Neural crest cell (in vitro differentiated cells): Measurements from ENCODE around the gene RAET1E. TPM values are rescaled to one million over a fixed set of nuclear protein-coding genes. Genes with fewer than 3 reads are reported as not detected.
A peak's percentile ranks its signal among the peaks of the same experiment; 100 is the strongest.
"Not testable (repeated sequence)": the region's sequence is repeated elsewhere in the genome, so short reads cannot be mapped to it uniquely, and the experiment has no call there.

ENCODE experiments used
- DNase-seq: peaks from one replicate; pipeline ENCODE4 v3.0.0; 2021; ENCODE audit warnings: low read depth, mixed read lengths, low spot score
- H3K27ac Mint-ChIP-seq: one replicate; pipeline ENCODE4 v1.8.0; 2021; ENCODE audit warnings: mild to moderate bottlenecking, mixed read lengths; ENCODE audit not compliant: unreplicated experiment
- H3K27me3 Mint-ChIP-seq: 2 replicates; pipeline ENCODE4 v1.8.0; 2021; ENCODE audit warnings: low read depth, mild to moderate bottlenecking, mixed read lengths
- H3K36me3 Mint-ChIP-seq: 2 replicates; pipeline ENCODE4 v1.8.0; 2021; ENCODE audit warnings: low read depth, mild to moderate bottlenecking, mixed read lengths
- H3K4me1 Mint-ChIP-seq: 2 replicates; pipeline ENCODE4 v1.8.0; 2021; ENCODE audit warnings: mixed read lengths
- H3K4me3 Mint-ChIP-seq: one replicate; pipeline ENCODE4 v1.8.0; 2021; ENCODE audit warnings: mild to moderate bottlenecking, mixed read lengths
- H3K9me3 Mint-ChIP-seq: 2 replicates; pipeline ENCODE4 v1.8.0; 2021; ENCODE audit warnings: mixed read lengths
- total RNA-seq: library from RNA; stranded (reverse); gene quantifications from 2 replicates; pipeline ENCODE4 v1.2.1, GENCODE V29; 2021
- TF ChIP-seq, protein P1 (sequence below): fragments of 200-600 bp; sonication (generic); conservative IDR thresholded peaks from 2 replicates; pipeline ENCODE4 v1.5.0; 2021; ENCODE audit warnings: antibody characterized with exemption, mild to moderate bottlenecking

Gene RAET1E
- total RNA-seq, 1 donor from 2014 or later = not detected

GRCh38 chr6:149855040-149855654 lies 42.8 kb downstream of the RAET1E start:
- TF ChIP-seq, protein P1, sequence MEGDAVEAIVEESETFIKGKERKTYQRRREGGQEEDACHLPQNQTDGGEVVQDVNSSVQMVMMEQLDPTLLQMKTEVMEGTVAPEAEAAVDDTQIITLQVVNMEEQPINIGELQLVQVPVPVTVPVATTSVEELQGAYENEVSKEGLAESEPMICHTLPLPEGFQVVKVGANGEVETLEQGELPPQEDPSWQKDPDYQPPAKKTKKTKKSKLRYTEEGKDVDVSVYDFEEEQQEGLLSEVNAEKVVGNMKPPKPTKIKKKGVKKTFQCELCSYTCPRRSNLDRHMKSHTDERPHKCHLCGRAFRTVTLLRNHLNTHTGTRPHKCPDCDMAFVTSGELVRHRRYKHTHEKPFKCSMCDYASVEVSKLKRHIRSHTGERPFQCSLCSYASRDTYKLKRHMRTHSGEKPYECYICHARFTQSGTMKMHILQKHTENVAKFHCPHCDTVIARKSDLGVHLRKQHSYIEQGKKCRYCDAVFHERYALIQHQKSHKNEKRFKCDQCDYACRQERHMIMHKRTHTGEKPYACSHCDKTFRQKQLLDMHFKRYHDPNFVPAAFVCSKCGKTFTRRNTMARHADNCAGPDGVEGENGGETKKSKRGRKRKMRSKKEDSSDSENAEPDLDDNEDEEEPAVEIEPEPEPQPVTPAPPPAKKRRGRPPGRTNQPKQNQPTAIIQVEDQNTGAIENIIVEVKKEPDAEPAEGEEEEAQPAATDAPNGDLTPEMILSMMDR = no peak
- H3K4me1 Mint-ChIP-seq = peaks cover 14% of the 10 kb centered on the region
- H3K27me3 Mint-ChIP-seq = no peaks in the 10 kb centered on the region
- no peak for DNase-seq
- H3K27ac Mint-ChIP-seq = no peak overlapping the region
- peaks cover 5% of the 10 kb centered on the region for H3K36me3 Mint-ChIP-seq
- H3K4me3 Mint-ChIP-seq = no peak overlapping the region
- no peaks in the 10 kb centered on the region for H3K9me3 Mint-ChIP-seq

GRCh38 chr6:149854532-149854931 lies 43.4 kb downstream of the RAET1E start:
- Mint-ChIP-seq H3K4me1 (peaks cover 8% of the 10 kb centered on the region), H3K27me3 (no peaks in the 10 kb centered on the region), H3K4me3 (no peak overlapping the region), H3K36me3 (peaks cover 5% of the 10 kb centered on the region), H3K9me3 (no peaks in the 10 kb centered on the region), H3K27ac (no peak overlapping the region)
- TF ChIP-seq, protein P1 = no peak
- no peak for DNase-seq

DNA sequence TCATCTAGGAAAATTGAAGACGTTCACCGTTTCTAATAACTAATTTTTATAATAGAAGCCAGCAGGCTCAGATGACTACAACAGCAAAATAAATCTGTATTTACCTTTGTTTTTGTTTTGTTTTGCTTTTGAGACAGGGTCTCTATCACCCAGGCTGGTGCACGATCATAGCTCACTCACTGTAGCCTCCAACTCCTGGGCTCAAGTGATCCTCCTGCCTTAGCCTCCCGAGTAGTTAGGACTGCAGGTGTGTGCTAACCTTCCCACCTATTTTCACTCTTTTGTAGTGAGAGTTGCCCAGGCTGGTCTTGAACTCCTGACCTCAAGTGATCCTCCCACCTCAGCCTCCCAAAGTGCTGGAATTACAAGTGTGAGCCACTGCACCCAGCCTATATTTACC lies 43.9 kb downstream of the RAET1E start:
- not testable (repeated sequence) for H3K36me3 Mint-ChIP-seq, DNase-seq, H3K4me1 Mint-ChIP-seq, H3K27ac Mint-ChIP-seq, H3K4me3 Mint-ChIP-seq, H3K27me3 Mint-ChIP-seq, H3K9me3 Mint-ChIP-seq

DNA sequence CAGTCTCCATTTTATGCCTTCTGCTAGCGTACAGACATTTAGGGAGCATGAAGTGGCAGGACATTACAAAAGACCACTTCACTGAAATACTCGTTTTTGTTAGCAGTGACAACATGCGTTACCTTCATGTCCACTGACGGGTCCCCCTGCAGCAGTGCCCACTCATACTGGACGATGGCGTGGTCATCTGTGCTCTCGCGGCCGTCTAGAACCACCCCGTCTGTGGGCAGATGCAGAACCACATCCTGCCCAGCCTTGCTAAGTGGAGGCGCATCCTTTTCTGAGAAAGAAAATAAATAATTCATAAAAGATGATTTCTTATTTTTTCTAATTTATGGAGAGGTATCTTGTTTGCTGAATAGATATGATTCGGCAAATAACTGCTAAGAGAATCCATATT lies 45.0 kb downstream of the RAET1E start:
- Mint-ChIP-seq H3K9me3 (no peaks in the 10 kb centered on the region), H3K27ac (peak overlapping the region; percentile 88), H3K36me3 (peaks cover 7% of the 10 kb centered on the region), H3K27me3 (no peaks in the 10 kb centered on the region), H3K4me3 (no peak overlapping the region), H3K4me1 (peaks cover 8% of the 10 kb centered on the region)
- TF ChIP-seq, protein P1 = no peak
- DNase-seq = no peak

DNA sequence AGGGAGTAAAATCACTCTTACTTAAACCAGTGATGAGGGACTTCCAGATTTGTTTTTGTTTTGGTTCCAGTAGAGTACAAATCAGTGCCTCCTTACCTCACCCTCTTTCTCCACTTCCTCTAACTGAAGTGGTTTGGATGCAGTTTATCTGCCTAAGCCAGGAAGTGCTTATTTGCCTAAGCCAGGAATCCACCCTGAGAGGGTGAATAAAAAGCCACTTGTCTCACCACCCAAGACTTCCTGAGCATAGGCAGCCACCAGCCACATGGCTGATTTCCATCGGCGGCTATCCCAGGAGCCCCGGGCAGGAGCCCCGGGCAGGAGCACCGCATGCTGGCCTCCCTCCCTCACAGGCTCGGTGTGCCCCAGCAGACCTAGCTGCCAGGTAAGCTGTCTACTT lies 45.7 kb downstream of the RAET1E start:
- TF ChIP-seq, protein P1 = no peak
- peaks cover 7% of the 10 kb centered on the region for H3K36me3 Mint-ChIP-seq
- DNase-seq = no peak
- H3K27me3 Mint-ChIP-seq = no peaks in the 10 kb centered on the region
- H3K4me1 Mint-ChIP-seq = peaks cover 8% of the 10 kb centered on the region
- no peak overlapping the region for H3K4me3 Mint-ChIP-seq
- no peak overlapping the region for H3K27ac Mint-ChIP-seq
- no peaks in the 10 kb centered on the region for H3K9me3 Mint-ChIP-seq

DNA sequence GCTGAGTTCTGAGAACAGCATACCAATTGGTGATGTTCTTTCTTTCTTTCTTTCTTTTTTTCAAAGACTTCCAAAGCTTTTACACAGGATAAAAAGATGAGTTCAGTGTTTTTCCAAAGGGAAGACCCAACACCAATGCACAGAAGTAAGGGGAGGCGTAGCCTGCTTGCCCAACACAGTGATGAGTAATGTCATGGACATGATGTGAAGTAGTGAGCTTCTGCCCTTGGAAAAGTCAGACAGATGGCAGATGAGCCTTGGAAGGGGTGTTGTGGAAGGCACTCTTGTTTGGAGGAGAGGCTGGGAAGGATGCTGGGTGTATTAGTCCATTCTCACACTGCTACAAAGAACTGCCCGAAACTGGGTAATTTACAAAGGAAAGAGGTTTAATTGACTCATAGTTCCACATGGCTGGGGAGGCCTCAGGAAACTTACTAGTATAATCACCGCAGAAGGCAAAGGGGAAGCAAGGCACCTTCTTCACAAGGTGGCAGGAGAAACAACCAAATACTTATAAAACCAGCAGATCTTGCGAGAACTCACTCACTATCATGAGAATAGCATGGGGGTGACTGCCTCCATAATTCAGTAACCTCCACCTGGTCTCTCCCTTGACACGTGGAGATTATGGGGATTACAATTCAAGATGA lies 46.3 kb downstream of the RAET1E start:
- Mint-ChIP-seq H3K27ac (peak overlapping the region; percentile 68), H3K9me3 (no peaks in the 10 kb centered on the region), H3K27me3 (no peaks in the 10 kb centered on the region), H3K4me3 (no peak overlapping the region), H3K4me1 (peaks cover 8% of the 10 kb centered on the region), H3K36me3 (peaks cover 7% of the 10 kb centered on the region)
- DNase-seq = no peak
- TF ChIP-seq, protein P1 = no peak

DNA sequence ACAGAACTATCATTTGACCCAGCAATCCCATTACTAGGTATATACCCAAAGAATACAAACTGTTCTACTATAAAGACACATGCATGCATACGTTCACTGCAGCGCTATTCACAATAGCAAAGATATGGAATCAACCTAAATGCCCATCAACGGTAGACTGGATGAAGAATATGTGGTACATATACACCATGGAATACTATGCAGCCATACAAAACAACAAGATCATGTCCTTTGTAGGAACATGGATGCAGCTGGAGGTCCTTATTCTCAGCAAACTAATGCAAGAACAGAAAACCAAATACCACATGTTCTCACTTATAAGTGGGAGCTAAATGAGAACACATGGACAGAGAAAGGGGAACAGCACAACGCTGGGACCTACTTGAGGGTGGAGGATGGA lies 49.6 kb downstream of the RAET1E start:
- H3K9me3 Mint-ChIP-seq, H3K4me3 Mint-ChIP-seq, H3K4me1 Mint-ChIP-seq, H3K27ac Mint-ChIP-seq, DNase-seq, H3K27me3 Mint-ChIP-seq: not testable (repeated sequence)
- peaks cover 10% of the 10 kb centered on the region for H3K36me3 Mint-ChIP-seq
